ENCODE results near the gene MRPL27.

MRPL27 gene

GRCh38 chr17:50359998-50360461, 13.0 kb downstream of the MRPL27 start:
- DNase-seq = no peak

- DNase-seq = no peak
These were observed 13.8 kb downstream of the MRPL27 start for GRCh38 chr17:50359005-50359699.

- DNase-seq = no peak
These were observed 14.8 kb downstream of the MRPL27 start for GRCh38 chr17:50358177-50358576.

- no peak for DNase-seq
These were observed 16.0 kb downstream of the MRPL27 start for GRCh38 chr17:50356892-50357510.

- DNase-seq = no peak
These were observed 16.6 kb downstream of the MRPL27 start for GRCh38 chr17:50356418-50356817.

GRCh38 chr17:50355701-50356341, 17.2 kb downstream of the MRPL27 start:
- DNase-seq = no peak

- no peak for DNase-seq
These were observed 17.7 kb downstream of the MRPL27 start for GRCh38 chr17:50355336-50355700.

- DNase-seq = no peak
These were observed 18.2 kb downstream of the MRPL27 start for GRCh38 chr17:50354776-50355175.

- DNase-seq = no peak
These were observed 18.8 kb downstream of the MRPL27 start for GRCh38 chr17:50354198-50354597.

GRCh38 chr17:50353600-50354195, 19.3 kb downstream of the MRPL27 start:
- DNase-seq = no peak

- DNase-seq = no peak
These were observed 20.0 kb downstream of the MRPL27 start for GRCh38 chr17:50352693-50353599.

- DNase-seq = no peak
These were observed 20.8 kb downstream of the MRPL27 start for GRCh38 chr17:50352072-50352692.

GRCh38 chr17:50350733-50351132, 22.3 kb downstream of the MRPL27 start:
- no peak for DNase-seq

- no peak for DNase-seq
These were observed 23.8 kb downstream of the MRPL27 start for GRCh38 chr17:50349243-50349600.

GRCh38 chr17:50348522-50349242, 24.3 kb downstream of the MRPL27 start:
- no peak for DNase-seq

- no peak for DNase-seq
These were observed 25.1 kb downstream of the MRPL27 start for GRCh38 chr17:50347894-50348291.

- DNase-seq = no peak
These were observed 25.7 kb downstream of the MRPL27 start for GRCh38 chr17:50347117-50347893.

GRCh38 chr17:50346313-50347116, 26.5 kb downstream of the MRPL27 start:
- DNase-seq = peak in 1 of 3 experiments; percentile 54

- peak; percentile 88 to 92 (median 90) for DNase-seq
These were observed 27.3 kb downstream of the MRPL27 start, which contains the start of gene XYLT2 for GRCh38 chr17:50345432-50346312. TSS of gene XYLT2 (plus strand) at chr17:50346126. CDS start at chr17:50346141, 15 bp downstream.
